Measurements from ENCODE around the gene LRRC28.

DNA sequence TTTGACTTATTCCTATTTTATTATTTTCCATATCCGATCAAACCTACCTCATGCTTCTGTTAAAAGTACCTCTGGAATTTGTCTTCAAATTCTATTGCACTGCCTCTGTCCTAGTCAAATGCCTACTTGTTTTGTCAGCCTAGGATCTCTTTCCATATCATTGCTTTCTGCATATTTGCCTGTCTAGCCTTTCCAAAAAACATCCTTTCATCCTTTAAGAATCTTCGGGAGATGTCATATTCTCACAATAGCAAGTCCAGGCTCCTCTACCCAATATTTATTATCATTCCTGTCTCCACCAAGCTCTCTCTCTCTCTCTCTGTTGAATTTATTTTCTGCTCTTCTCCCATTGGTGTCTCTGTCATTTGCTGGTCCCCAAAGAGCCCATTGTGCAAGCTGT is 80.1 kb downstream of the LRRC28 start:
- TF ChIP-seq, protein P1, sequence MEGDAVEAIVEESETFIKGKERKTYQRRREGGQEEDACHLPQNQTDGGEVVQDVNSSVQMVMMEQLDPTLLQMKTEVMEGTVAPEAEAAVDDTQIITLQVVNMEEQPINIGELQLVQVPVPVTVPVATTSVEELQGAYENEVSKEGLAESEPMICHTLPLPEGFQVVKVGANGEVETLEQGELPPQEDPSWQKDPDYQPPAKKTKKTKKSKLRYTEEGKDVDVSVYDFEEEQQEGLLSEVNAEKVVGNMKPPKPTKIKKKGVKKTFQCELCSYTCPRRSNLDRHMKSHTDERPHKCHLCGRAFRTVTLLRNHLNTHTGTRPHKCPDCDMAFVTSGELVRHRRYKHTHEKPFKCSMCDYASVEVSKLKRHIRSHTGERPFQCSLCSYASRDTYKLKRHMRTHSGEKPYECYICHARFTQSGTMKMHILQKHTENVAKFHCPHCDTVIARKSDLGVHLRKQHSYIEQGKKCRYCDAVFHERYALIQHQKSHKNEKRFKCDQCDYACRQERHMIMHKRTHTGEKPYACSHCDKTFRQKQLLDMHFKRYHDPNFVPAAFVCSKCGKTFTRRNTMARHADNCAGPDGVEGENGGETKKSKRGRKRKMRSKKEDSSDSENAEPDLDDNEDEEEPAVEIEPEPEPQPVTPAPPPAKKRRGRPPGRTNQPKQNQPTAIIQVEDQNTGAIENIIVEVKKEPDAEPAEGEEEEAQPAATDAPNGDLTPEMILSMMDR (tag by site-specific recombination; IDR thresholded peaks at IDR 0.05): no peak
- no peak for TF ChIP-seq ZNF747 (tag by site-specific recombination; IDR thresholded peaks at IDR 0.05)
- TF ChIP-seq, protein P2, sequence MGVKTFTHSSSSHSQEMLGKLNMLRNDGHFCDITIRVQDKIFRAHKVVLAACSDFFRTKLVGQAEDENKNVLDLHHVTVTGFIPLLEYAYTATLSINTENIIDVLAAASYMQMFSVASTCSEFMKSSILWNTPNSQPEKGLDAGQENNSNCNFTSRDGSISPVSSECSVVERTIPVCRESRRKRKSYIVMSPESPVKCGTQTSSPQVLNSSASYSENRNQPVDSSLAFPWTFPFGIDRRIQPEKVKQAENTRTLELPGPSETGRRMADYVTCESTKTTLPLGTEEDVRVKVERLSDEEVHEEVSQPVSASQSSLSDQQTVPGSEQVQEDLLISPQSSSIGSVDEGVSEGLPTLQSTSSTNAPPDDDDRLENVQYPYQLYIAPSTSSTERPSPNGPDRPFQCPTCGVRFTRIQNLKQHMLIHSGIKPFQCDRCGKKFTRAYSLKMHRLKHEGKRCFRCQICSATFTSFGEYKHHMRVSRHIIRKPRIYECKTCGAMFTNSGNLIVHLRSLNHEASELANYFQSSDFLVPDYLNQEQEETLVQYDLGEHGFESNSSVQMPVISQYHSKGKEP (tag by site-specific recombination; IDR thresholded peaks at IDR 0.05): no peak
- no peak for TF ChIP-seq ZNF76 (tag by site-specific recombination; IDR thresholded peaks at IDR 0.05; ENCODE audit: borderline replicate concordance, low read depth)
- TF ChIP-seq ZNF596 (tag by site-specific recombination; IDR thresholded peaks at IDR 0.05): no peak
- TF ChIP-seq, protein P3, sequence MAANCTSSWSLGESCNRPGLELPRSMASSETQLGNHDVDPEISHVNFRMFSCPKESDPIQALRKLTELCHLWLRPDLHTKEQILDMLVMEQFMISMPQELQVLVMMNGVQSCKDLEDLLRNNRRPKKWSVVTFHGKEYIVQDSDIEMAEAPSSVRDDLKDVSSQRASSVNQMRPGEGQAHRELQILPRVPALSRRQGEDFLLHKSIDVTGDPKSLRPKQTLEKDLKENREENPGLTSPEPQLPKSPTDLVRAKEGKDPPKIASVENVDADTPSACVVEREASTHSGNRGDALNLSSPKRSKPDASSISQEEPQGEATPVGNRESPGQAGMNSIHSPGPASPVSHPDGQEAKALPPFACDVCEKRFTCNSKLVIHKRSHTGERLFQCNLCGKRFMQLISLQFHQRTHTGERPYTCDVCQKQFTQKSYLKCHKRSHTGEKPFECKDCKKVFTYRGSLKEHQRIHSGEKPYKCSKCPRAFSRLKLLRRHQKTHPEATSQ (tag by site-specific recombination; IDR thresholded peaks at IDR 0.05): no peak
- TF ChIP-seq ZNF549 (tag by site-specific recombination; IDR thresholded peaks at IDR 0.05): no peak
- no peak for TF ChIP-seq ZNF621 (tag by site-specific recombination; IDR thresholded peaks at IDR 0.05)
- no peak for TF ChIP-seq ZNF24 (tag by site-specific recombination; IDR thresholded peaks at IDR 0.05)
- no peak for TF ChIP-seq ZNF654 (tag by site-specific recombination; IDR thresholded peaks at IDR 0.05; ENCODE audit: low read depth)
